ENCODE measurements around the gene TENM4. TPM values are rescaled to one million over a fixed set of nuclear protein-coding genes. Genes with fewer than 3 reads are reported as not detected.

Gene TENM4
- total RNA-seq, 2 experiments from 2014 or later, result not detected

DNA sequence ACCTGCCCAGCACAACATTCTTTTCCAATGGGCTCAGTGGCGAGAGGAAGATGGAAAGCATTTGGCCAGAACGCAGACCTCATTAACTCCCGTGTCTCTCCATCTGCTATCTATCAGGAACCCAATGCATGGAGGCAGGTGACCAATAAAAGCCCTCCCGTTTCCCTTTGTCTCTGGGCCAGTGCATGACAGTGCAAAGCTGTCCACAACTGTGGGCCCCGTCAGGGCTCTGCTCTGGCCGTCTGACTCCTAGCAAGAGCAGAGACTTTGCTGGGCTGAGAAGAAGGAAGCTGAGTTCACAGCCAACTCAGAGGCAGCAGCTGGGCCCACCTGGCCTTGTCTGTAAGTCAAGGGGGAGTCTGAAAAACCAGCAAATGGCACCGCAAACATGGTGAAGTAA is 177.8 kb downstream of the TENM4 start:
- Histone ChIP-seq H3K4me1 (ENCODE audit: insufficient read depth, low read length, poor library complexity, severe bottlenecking) (no peaks in the 10 kb centered on the region), H4K20me1 (ENCODE audit: insufficient read depth, low read length) (no peaks in the 10 kb centered on the region), H3K27ac (ENCODE audit: low read depth, low read length, poor library complexity, severe bottlenecking) (no peak overlapping the region), H3K4me2 (ENCODE audit: low read length) (no peak overlapping the region), H3K9me3 (ENCODE audit: low read length) (no peaks in the 10 kb centered on the region), H3K9me2 (ENCODE audit: insufficient read depth, low read length) (no peaks in the 10 kb centered on the region), H3K36me3 (ENCODE audit: insufficient read depth, low read length) (no peaks in the 10 kb centered on the region), H3K4me3 (ENCODE audit: low read depth, low read length, poor library complexity, severe bottlenecking) (no peak overlapping the region), H2AFZ (ENCODE audit: low read length) (no peak overlapping the region), H3K79me2 (ENCODE audit: insufficient read depth, low read depth, low read length) (no peaks in the 10 kb centered on the region)
- TF ChIP-seq, protein P1, sequence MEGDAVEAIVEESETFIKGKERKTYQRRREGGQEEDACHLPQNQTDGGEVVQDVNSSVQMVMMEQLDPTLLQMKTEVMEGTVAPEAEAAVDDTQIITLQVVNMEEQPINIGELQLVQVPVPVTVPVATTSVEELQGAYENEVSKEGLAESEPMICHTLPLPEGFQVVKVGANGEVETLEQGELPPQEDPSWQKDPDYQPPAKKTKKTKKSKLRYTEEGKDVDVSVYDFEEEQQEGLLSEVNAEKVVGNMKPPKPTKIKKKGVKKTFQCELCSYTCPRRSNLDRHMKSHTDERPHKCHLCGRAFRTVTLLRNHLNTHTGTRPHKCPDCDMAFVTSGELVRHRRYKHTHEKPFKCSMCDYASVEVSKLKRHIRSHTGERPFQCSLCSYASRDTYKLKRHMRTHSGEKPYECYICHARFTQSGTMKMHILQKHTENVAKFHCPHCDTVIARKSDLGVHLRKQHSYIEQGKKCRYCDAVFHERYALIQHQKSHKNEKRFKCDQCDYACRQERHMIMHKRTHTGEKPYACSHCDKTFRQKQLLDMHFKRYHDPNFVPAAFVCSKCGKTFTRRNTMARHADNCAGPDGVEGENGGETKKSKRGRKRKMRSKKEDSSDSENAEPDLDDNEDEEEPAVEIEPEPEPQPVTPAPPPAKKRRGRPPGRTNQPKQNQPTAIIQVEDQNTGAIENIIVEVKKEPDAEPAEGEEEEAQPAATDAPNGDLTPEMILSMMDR (conservative IDR thresholded peaks at IDR 0.05; ENCODE audit: low read length), result no peak
- no peak for DNase-seq (ENCODE audit: low spot score)
- no TSS peak for BruUV-seq (replicated peaks)
- ChIA-PET POLR2A (interaction anchor here (0.5 kb wide), 2 partner anchors 27 to 415 kb away, joined by 4 to 5 read pairs; no protein-coding TSS in a partner anchor), CTCF (ENCODE audit: unreplicated experiment) (no interaction called here)
- intact Hi-C loops (cut with micrococcal nuclease; ENCODE audit: unreplicated experiment), result no loop called here

DNA sequence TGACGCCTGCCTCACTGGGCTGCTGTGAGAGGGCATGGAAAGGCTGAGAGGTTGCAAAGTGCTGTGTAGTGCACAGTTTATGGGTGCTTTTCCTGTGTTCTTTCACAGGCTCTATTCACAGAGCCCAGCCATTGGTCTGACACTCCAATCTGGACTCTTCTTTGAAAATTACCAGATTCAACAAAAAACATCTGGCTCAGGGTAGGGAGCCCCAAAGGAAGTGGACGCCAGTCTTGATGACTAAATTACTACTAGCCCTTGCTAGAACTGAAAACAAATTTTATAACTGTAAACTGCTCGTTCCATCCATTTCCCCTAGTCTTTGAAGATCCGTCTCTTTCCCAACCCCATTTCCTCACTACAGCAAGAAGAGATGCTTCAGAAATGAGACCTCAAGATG is 178.6 kb downstream of the TENM4 start:
- TF ChIP-seq, protein P1 (conservative IDR thresholded peaks at IDR 0.05; ENCODE audit: low read length), result no peak
- no peak for TF ChIP-seq EZH2phosphoT487 (IDR thresholded peaks at IDR 0.05; ENCODE audit: borderline replicate concordance, low read depth, low read length)
- H2AFZ ChIP-seq (ENCODE audit: low read length), result no peak overlapping the region
- H3K4me1 ChIP-seq (ENCODE audit: insufficient read depth, low read length, poor library complexity, severe bottlenecking), result no peaks in the 10 kb centered on the region
- intact Hi-C loops (cut with micrococcal nuclease; ENCODE audit: unreplicated experiment), result no loop called here
- H3K9me3 ChIP-seq (ENCODE audit: low read length), result no peaks in the 10 kb centered on the region
- H3K4me3 ChIP-seq (ENCODE audit: low read depth, low read length, poor library complexity, severe bottlenecking), result no peak overlapping the region
- BruUV-seq (replicated peaks), result no TSS peak
- no peaks in the 10 kb centered on the region for H3K9me2 ChIP-seq (ENCODE audit: insufficient read depth, low read length)
- H3K36me3 ChIP-seq (ENCODE audit: insufficient read depth, low read length), result no peaks in the 10 kb centered on the region
- no peaks in the 10 kb centered on the region for H3K79me2 ChIP-seq (ENCODE audit: insufficient read depth, low read depth, low read length)
- DNase-seq (ENCODE audit: low spot score), result no peak
- no peak overlapping the region for H3K4me2 ChIP-seq (ENCODE audit: low read length)
- H3K27ac ChIP-seq (ENCODE audit: low read depth, low read length, poor library complexity, severe bottlenecking), result no peak overlapping the region
- H4K20me1 ChIP-seq (ENCODE audit: insufficient read depth, low read length), result no peaks in the 10 kb centered on the region
- CTCF ChIA-PET (ENCODE audit: unreplicated experiment), result no interaction called here
- POLR2A ChIA-PET, result no interaction called here

DNA sequence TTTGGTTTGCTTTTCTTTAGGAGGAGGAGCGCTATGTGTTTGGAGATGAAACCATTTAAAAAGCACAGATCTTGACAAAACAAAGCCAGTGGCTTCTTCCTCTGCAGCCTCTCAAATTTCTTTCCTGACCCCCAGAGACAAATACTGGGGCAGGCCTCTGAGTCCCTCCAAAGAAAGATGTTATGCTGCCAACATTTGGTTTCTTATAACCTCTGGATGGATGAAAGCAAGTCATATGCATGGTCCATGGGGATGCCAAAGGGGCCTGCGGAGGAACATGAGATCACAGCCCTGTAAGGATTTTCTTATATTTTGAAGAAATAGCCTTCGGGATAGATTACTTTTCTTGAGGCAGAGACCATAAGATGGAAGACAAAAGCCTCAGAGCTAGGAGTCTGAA is 179.1 kb downstream of the TENM4 start:
- Histone ChIP-seq H3K9me3 (ENCODE audit: low read length) (no peaks in the 10 kb centered on the region), H3K4me3 (ENCODE audit: low read depth, low read length, poor library complexity, severe bottlenecking) (no peak overlapping the region), H3K4me2 (ENCODE audit: low read length) (no peak overlapping the region), H4K20me1 (ENCODE audit: insufficient read depth, low read length) (no peaks in the 10 kb centered on the region), H3K9me2 (ENCODE audit: insufficient read depth, low read length) (no peaks in the 10 kb centered on the region), H3K4me1 (ENCODE audit: insufficient read depth, low read length, poor library complexity, severe bottlenecking) (no peaks in the 10 kb centered on the region), H3K79me2 (ENCODE audit: insufficient read depth, low read depth, low read length) (no peaks in the 10 kb centered on the region), H3K27ac (ENCODE audit: low read depth, low read length, poor library complexity, severe bottlenecking) (no peak overlapping the region), H2AFZ (ENCODE audit: low read length) (no peak overlapping the region), H3K36me3 (ENCODE audit: insufficient read depth, low read length) (no peaks in the 10 kb centered on the region)
- CTCF ChIA-PET (ENCODE audit: unreplicated experiment), result no interaction called here
- no peak for DNase-seq (ENCODE audit: low spot score)
- POLR2A ChIA-PET, result no interaction called here
- TF ChIP-seq, protein P1 (conservative IDR thresholded peaks at IDR 0.05; ENCODE audit: low read length), result no peak
- no peak for TF ChIP-seq EZH2phosphoT487 (IDR thresholded peaks at IDR 0.05; ENCODE audit: borderline replicate concordance, low read depth, low read length)
- intact Hi-C loops (cut with micrococcal nuclease; ENCODE audit: unreplicated experiment), result no loop called here
- no TSS peak for BruUV-seq (replicated peaks)
